ENCODE measurements around the gene FAM13B.

Gene FAM13B

GRCh38 chr5:137995749-137996128, 37.1 kb downstream of the FAM13B start:
- no peak overlapping the region for H3K4me3 ChIP-seq (ENCODE audit: low read length)
- no peaks in the 10 kb centered on the region for H3K9me3 ChIP-seq (ENCODE audit: control insufficient read depth, insufficient read depth, low read length)
- H3K27me3 ChIP-seq (ENCODE audit: control insufficient read depth, low read length) = no peaks in the 10 kb centered on the region
- H3K79me2 ChIP-seq (ENCODE audit: control insufficient read depth, low read length) = peaks cover 76% of the 10 kb centered on the region
- H3K9me2 ChIP-seq (replicated peaks; ENCODE audit: control insufficient read depth, low read length) = no peaks in the 10 kb centered on the region
- no peak overlapping the region for H3K27ac ChIP-seq (ENCODE audit: low read depth, low read length)
- peaks cover 7% of the 10 kb centered on the region for H3F3A ChIP-seq (ENCODE audit: control insufficient read depth, insufficient read depth)
- H4K20me1 ChIP-seq (ENCODE audit: control insufficient read depth, insufficient read depth, low read depth, low read length) = no peaks in the 10 kb centered on the region
- no peak overlapping the region for H3K4me2 ChIP-seq (ENCODE audit: low read length)
- H3K36me3 ChIP-seq (ENCODE audit: control insufficient read depth, low read length) = peaks cover 51% of the 10 kb centered on the region
- peaks cover 19% of the 10 kb centered on the region for H3K4me1 ChIP-seq (ENCODE audit: control insufficient read depth, low read length)
- no peak for TF ChIP-seq EZH2phosphoT487 (IDR thresholded peaks at IDR 0.05; ENCODE audit: borderline replicate concordance, low read length)
- TF ChIP-seq CTCF (IDR thresholded peaks at IDR 0.05; ENCODE audit: low read depth, low read length, poor library complexity, severe bottlenecking) = no peak

GRCh38 chr5:137995077-137995748, 37.7 kb downstream of the FAM13B start:
- H3K4me1 ChIP-seq (ENCODE audit: control insufficient read depth, low read length) = peaks cover 19% of the 10 kb centered on the region
- H3K27me3 ChIP-seq (ENCODE audit: control insufficient read depth, low read length) = no peaks in the 10 kb centered on the region
- H3K79me2 ChIP-seq (ENCODE audit: control insufficient read depth, low read length) = peaks cover 73% of the 10 kb centered on the region
- H3F3A ChIP-seq (ENCODE audit: control insufficient read depth, insufficient read depth) = peaks cover 7% of the 10 kb centered on the region
- TF ChIP-seq EZH2phosphoT487 (IDR thresholded peaks at IDR 0.05; ENCODE audit: borderline replicate concordance, low read length) (no peak), CTCF (IDR thresholded peaks at IDR 0.05; ENCODE audit: low read depth, low read length, poor library complexity, severe bottlenecking) (no peak)
- no peaks in the 10 kb centered on the region for H3K9me2 ChIP-seq (replicated peaks; ENCODE audit: control insufficient read depth, low read length)
- H4K20me1 ChIP-seq (ENCODE audit: control insufficient read depth, insufficient read depth, low read depth, low read length) = no peaks in the 10 kb centered on the region
- H3K36me3 ChIP-seq (ENCODE audit: control insufficient read depth, low read length) = peaks cover 48% of the 10 kb centered on the region
- no peak overlapping the region for H3K4me3 ChIP-seq (ENCODE audit: low read length)
- no peak overlapping the region for H3K27ac ChIP-seq (ENCODE audit: low read depth, low read length)
- no peak overlapping the region for H3K4me2 ChIP-seq (ENCODE audit: low read length)
- no peaks in the 10 kb centered on the region for H3K9me3 ChIP-seq (ENCODE audit: control insufficient read depth, insufficient read depth, low read length)

GRCh38 chr5:137994556-137994955, 38.3 kb downstream of the FAM13B start:
- H3K27me3 ChIP-seq (ENCODE audit: control insufficient read depth, low read length) = no peaks in the 10 kb centered on the region
- no peaks in the 10 kb centered on the region for H3K9me3 ChIP-seq (ENCODE audit: control insufficient read depth, insufficient read depth, low read length)
- peaks cover 67% of the 10 kb centered on the region for H3K79me2 ChIP-seq (ENCODE audit: control insufficient read depth, low read length)
- no peaks in the 10 kb centered on the region for H3K9me2 ChIP-seq (replicated peaks; ENCODE audit: control insufficient read depth, low read length)
- H3K4me3 ChIP-seq (ENCODE audit: low read length) = no peak overlapping the region
- peaks cover 43% of the 10 kb centered on the region for H3K36me3 ChIP-seq (ENCODE audit: control insufficient read depth, low read length)
- no peak overlapping the region for H3K27ac ChIP-seq (ENCODE audit: low read depth, low read length)
- no peak overlapping the region for H3K4me2 ChIP-seq (ENCODE audit: low read length)
- no peaks in the 10 kb centered on the region for H4K20me1 ChIP-seq (ENCODE audit: control insufficient read depth, insufficient read depth, low read depth, low read length)
- H3K4me1 ChIP-seq (ENCODE audit: control insufficient read depth, low read length) = peaks cover 19% of the 10 kb centered on the region
- H3F3A ChIP-seq (ENCODE audit: control insufficient read depth, insufficient read depth) = peaks cover 7% of the 10 kb centered on the region
- TF ChIP-seq EZH2phosphoT487 (IDR thresholded peaks at IDR 0.05; ENCODE audit: borderline replicate concordance, low read length) (no peak), CTCF (IDR thresholded peaks at IDR 0.05; ENCODE audit: low read depth, low read length, poor library complexity, severe bottlenecking) (no peak)

Measured in DOHH2 (cell line).